ENCODE results near the gene NEDD4L. TPM values are rescaled to one million over a fixed set of nuclear protein-coding genes. Genes with fewer than 3 reads are reported as not detected.

Gene NEDD4L
- total and polyA plus RNA-seq, 7 donors = 52.0 to 104 (median 57.4) TPM

DNA sequence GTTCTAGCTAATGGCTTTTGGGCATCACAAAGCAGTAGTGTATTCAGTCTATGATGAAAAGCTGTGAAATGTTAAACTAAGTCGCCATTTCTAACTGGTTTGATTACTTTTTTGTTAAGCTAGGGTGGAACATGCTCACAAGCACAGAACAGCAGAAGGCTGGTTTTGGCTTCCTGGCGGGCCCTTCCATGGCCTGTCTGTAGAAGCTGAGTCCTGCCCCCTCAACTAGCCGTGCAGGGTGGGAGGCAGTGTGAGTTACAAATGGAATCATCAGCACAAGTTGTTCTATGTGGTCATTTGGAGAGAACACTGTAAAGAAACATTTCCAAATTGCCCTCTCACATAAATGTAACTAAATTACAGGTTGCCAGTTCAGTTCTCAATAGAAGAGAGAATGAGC lies 294.1 kb downstream of the NEDD4L start:
- no peak for DNase-seq
- TF ChIP-seq POLR2A (IDR thresholded peaks at IDR 0.05) (no peak), EP300 (IDR thresholded peaks at IDR 0.05) (no peak), CTCF (IDR thresholded peaks at IDR 0.05) (no peak), POLR2AphosphoS5 (IDR thresholded peaks at IDR 0.05) (no peak)
- Histone ChIP-seq H3K27ac (peak overlapping the region; percentile 33 to 79 (median 72)), H3K36me3 (peaks cover 0 to 40% (median 3%) of the 10 kb centered on the region in 4 donors), H3K4me1 (peaks cover 0 to 32% (median 26%) of the 10 kb centered on the region in 4 donors), H3K27me3 (no peaks in the 10 kb centered on the region), H3K9me3 (no peaks in the 10 kb centered on the region), H3K4me3 (no peak overlapping the region)
- intact Hi-C loops (cut with DNase I) = no loop called here
- 66 to 80% methylated on average over 3 of the region's 3 CpGs for WGBS, 2 donors

GRCh38 chr18:58338961-58339592 lies 295.1 kb downstream of the NEDD4L start:
- WGBS, 2 donors = 72 to 79% methylated on average over 9 of the region's 9 CpGs
- Histone ChIP-seq H3K27ac (peak overlapping the region in 2 of 4 donors; percentile 73 to 79), H3K27me3 (no peaks in the 10 kb centered on the region), H3K36me3 (peaks cover 0 to 33% (median 4%) of the 10 kb centered on the region in 4 donors), H3K4me3 (no peak overlapping the region), H3K9me3 (no peaks in the 10 kb centered on the region), H3K4me1 (peaks cover 0 to 32% (median 26%) of the 10 kb centered on the region in 4 donors)
- no peak for DNase-seq
- intact Hi-C loops (cut with DNase I) = no loop called here
- TF ChIP-seq EP300 (IDR thresholded peaks at IDR 0.05) = no peak
- no peak for TF ChIP-seq POLR2A (IDR thresholded peaks at IDR 0.05)
- TF ChIP-seq POLR2AphosphoS5 (IDR thresholded peaks at IDR 0.05) = no peak
- TF ChIP-seq CTCF (IDR thresholded peaks at IDR 0.05) = no peak

DNA sequence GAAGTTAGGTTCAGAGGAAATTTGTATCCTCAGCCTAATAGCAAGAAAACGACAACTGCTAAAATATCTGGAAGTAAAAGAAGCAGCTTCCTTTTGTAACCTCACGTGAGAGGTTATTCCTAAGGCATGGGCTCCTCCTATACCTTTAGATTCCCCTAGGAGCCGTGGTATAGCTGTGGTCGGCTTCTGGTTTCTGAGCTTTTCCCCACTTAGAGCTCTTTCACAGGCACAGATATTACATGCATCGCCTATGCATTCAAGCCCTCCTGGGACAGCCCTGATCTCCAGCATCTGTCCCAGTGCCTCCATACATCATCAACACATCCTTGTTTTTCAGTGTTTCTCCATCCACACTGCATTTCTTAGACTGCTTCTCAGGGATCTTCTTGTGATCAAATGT lies 295.9 kb downstream of the NEDD4L start:
- no peak overlapping the region for H3K4me3 ChIP-seq
- no peak overlapping the region for H3K27ac ChIP-seq
- H3K9me3 ChIP-seq = no peaks in the 10 kb centered on the region
- no peaks in the 10 kb centered on the region for H3K27me3 ChIP-seq
- DNase-seq = no peak
- WGBS, 2 donors = 92 to 93% methylated on average over 5 of the region's 5 CpGs
- peaks cover 0 to 32% (median 26%) of the 10 kb centered on the region in 4 donors for H3K4me1 ChIP-seq
- peaks cover 0 to 28% (median 4%) of the 10 kb centered on the region in 4 donors for H3K36me3 ChIP-seq
- intact Hi-C loops (cut with DNase I) = no loop called here
- no peak for TF ChIP-seq POLR2AphosphoS5 (IDR thresholded peaks at IDR 0.05)
- TF ChIP-seq POLR2A (IDR thresholded peaks at IDR 0.05) = no peak
- no peak for TF ChIP-seq EP300 (IDR thresholded peaks at IDR 0.05)
- no peak for TF ChIP-seq CTCF (IDR thresholded peaks at IDR 0.05)

GRCh38 chr18:58341916-58342315 lies 297.9 kb downstream of the NEDD4L start:
- Histone ChIP-seq H3K36me3 (peaks cover 0 to 22% (median 2%) of the 10 kb centered on the region in 4 donors), H3K4me1 (peaks cover 0 to 27% (median 23%) of the 10 kb centered on the region in 4 donors), H3K27me3 (no peaks in the 10 kb centered on the region), H3K9me3 (no peaks in the 10 kb centered on the region), H3K27ac (no peak overlapping the region), H3K4me3 (no peak overlapping the region)
- TF ChIP-seq EP300 (IDR thresholded peaks at IDR 0.05) = no peak
- TF ChIP-seq POLR2AphosphoS5 (IDR thresholded peaks at IDR 0.05) = no peak
- no peak for TF ChIP-seq CTCF (IDR thresholded peaks at IDR 0.05)
- TF ChIP-seq POLR2A (IDR thresholded peaks at IDR 0.05) = no peak
- DNase-seq = no peak
- intact Hi-C loops (cut with DNase I) = no loop called here
- 89 to 90% methylated on average over 8 of the region's 8 CpGs for WGBS, 2 donors

Data from sigmoid colon (tissue), 7 donors.